CD4-positive, alpha-beta T cell treated with Interleukin-4 for 4 hours (primary cell): ENCODE data around the gene INTS7.
A peak's percentile ranks its signal among the peaks of the same experiment; 100 is the strongest.
"Not testable (repeated sequence)": the region's sequence is repeated elsewhere in the genome, so short reads cannot be mapped to it uniquely, and the experiment has no call there.

Experiments used
- DNase-seq: peaks from one replicate; pipeline ENCODE4 v3.0.0-alpha.2; 2020

INTS7 gene

GRCh38 chr1:212035835-212036605 is 663 bp upstream of the INTS7 start:
- DNase-seq: no peak

DNA sequence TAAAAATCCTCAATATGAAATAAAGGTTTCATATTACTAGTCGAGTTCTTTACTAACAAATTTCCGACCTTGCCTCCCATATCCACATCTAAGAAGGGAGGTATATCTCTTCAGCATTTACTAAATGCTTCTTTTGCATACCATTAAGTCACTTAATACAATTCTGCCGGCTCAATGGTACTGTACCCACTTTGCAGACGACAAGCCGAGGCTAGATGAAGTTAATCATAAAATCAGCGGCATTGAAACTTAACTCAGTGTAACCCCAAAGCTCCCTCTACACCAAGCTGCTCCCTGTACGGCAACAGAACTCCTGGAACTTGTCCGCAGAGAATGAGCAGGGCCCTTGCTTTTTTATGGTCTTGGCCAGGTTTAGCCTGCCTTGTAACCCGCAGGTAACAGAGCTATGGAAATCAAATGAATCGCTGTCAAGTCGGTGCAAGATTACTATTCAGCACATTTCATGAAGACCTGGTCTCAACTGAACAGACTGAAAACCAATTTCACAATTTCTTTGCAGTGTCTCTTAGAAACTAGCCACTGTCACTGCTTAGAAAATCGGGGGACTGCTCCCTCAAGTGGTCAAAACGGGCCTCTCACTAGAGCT is 738 bp downstream of the INTS7 start:
- no peak for DNase-seq

- DNase-seq: no peak
Measured at GRCh38 chr1:212030936-212031528, 4.3 kb downstream of the INTS7 start.

DNA sequence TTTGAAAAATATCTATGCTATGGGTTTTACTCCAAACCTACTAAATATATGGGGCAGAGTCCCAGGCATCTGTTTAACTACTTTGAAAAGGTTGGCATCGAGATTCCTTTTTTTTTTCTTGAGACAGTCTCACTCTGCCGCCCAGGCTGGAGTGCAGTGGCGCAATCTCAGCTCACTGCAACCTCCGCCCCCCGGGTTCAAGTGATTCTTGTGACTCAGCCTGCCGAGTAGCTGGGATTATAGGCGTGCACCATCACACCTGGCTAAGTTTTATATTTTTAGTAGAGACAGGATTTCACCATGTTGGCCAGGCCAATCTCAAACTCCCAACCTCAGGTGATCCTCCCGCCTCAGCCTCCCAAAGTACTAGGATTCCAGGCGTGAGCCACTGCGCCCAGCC is 7.6 kb downstream of the INTS7 start:
- not testable (repeated sequence) for DNase-seq

- no peak for DNase-seq
Measured at GRCh38 chr1:212024469-212025149, 10.7 kb downstream of the INTS7 start.

DNA sequence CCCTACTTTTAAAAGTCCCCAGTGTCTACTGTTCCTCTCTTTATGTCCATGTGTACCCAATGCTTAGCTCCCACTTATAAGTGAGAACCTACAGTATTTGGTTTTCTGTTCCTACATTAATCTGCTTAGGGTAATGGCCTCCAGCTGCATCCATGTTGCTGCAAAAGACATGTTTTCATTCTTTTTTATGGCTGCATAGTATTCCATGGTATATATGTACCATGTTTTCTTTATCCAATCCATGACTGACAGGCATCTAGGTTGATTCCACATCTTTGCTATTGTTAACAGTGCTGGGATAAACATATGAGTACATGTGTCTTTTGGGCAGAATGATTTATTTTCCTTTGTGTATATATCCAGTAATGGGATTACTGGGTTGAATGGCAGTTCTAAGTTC is 12.4 kb downstream of the INTS7 start:
- DNase-seq: not testable (repeated sequence)

GRCh38 chr1:212021563-212021962 is 13.8 kb downstream of the INTS7 start:
- no peak for DNase-seq

- no peak for DNase-seq
Measured at GRCh38 chr1:212020975-212021374, 14.4 kb downstream of the INTS7 start.

DNA sequence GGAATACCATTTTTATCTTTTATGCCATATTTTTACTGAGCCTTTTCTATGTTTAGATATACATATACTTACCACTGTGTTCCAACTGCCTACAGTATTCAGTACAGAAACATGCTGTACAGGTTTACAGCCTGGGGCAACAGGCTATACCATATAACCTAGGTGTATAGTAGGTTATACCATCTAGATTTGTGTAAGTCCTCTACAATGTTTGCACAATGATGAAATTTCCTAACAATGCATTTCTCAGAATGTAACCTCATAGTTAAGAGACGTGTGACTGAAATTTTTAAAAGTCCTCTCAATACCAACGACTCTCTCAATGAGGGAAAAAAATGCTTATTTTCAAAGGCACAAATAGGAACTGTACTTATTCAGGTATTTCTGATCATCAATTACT is 21.7 kb downstream of the INTS7 start:
- DNase-seq: no peak

DNA sequence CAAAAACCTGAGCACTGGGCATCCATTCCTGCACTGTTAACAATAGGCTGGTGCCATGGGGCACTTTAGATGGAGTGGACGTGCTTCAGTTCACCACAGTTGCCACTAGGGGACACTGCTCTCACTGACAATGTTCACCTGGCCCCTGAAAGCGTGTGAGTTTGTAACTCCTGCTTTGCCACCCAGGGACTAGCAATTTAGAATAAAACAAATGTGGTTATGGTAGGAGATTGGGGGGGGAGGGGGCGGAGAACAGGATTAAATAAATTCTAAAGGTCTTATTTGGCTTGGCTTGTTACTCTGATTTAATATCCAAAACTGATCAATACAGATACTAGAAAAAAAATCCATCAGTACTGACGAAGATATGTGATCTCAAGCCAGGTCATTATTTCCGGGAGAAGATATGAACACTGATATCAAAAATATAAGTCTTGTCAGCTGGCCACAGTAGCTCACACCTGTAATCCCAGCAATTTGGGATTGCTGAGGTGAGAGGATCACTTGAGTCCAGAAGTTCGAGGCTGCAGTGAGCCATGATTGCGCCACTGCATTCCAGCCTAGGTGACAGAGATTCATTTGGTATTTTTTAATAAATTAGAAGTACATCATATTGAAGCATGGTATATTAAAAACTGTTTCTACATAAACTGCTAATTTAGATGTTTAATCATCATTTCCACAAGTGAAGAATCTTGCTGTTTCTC is 23.2 kb downstream of the INTS7 start:
- peak; percentile 72 for DNase-seq

DNA sequence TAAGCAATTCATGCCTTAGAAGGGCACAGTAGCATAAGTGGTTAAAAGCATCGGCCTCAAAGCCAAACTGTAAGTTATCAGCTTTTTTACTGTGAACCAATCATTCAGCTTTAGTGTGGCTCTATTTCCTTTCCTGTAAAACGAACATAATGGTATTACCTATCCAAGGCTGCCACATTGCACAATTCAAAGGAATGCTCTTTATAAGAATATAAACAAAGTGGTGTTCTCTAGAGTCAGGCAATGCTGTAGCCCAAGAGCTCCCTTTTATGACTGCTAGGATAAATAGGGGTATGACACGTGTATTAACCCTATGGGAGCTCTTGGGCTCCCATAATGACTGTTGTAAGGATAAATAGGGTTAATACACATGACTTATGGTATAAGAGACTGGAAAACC is 25.4 kb downstream of the INTS7 start:
- no peak for DNase-seq

DNA sequence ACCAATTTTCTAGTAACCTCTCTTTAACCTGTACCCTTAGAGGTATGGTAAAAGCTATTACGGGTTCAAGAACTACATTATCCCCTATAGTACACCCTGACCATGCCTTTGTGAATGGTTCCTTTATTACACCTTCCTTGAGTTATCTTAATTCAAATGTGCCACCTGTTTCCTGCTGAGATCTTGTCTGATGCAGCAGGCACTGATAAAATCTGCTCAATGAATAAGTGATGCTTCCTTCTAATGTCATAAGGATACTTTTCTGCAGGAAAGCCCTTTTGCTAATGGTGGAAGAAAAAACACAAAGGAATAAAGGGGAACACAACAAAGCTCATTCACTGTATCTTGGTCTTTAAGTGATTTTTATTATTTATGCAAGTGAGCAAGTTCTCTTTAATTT is 25.8 kb downstream of the INTS7 start:
- DNase-seq: no peak

- DNase-seq: no peak
Measured at GRCh38 chr1:212007886-212008285, 27.5 kb downstream of the INTS7 start.

GRCh38 chr1:212007178-212007577 is 28.2 kb downstream of the INTS7 start:
- no peak for DNase-seq

DNA sequence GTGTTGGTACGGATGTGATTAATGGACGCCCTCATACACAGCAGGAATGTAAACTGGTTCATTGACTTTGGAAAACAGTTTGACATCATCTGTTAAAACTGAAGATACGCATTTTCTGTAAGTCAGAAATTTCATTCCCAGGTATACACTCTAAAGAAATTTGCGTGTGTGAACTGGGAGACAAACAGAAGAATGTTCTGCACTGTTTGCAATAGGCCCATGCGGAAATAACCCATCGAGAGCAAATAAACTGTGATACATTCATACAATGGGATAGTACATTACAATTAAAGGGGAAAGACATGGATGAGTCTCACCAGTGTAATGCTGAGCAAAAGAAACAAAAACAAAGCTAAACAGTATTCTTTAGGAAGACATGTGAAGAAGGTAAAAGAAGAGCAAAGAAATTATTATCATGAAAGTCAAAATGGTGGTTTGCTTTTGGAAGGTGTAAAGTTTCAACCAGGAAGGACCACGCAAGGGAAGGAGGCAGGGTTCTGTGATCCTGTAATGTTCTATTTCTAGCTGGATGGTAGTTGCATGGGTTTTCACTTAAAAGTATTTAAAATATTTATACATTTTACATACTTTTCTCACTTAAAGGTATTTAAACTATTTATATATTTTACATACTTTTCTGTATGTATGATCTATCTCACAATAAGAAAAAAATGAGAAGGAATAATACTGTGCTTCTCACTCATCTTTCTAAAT is 30.3 kb downstream of the INTS7 start:
- no peak for DNase-seq

GRCh38 chr1:212002536-212002935 is 32.8 kb downstream of the INTS7 start:
- DNase-seq: no peak

DNA sequence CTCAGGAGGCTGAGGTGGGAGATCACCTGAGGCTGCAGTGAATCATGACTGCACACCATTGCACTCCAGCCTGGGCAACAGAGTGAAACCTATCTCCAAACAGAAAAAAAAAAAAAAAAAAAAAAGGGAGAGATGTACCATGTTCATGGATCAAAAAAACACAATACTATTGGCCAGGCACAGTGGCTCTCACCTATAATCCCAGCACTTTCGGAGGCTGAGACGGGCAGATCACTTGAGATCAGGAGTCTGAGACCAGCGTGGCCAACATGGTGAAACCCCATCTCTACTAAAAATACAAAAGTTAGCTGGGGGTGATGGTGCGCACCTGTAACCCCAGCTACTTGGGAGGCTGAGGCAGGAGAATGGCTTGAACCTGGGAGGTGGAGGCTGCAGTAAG is 37.9 kb downstream of the INTS7 start:
- DNase-seq: not testable (repeated sequence)

- no peak for DNase-seq
Measured at GRCh38 chr1:211991695-211992094, 43.7 kb downstream of the INTS7 start.

GRCh38 chr1:211986628-211987254 is 48.6 kb downstream of the INTS7 start:
- DNase-seq: no peak

DNA sequence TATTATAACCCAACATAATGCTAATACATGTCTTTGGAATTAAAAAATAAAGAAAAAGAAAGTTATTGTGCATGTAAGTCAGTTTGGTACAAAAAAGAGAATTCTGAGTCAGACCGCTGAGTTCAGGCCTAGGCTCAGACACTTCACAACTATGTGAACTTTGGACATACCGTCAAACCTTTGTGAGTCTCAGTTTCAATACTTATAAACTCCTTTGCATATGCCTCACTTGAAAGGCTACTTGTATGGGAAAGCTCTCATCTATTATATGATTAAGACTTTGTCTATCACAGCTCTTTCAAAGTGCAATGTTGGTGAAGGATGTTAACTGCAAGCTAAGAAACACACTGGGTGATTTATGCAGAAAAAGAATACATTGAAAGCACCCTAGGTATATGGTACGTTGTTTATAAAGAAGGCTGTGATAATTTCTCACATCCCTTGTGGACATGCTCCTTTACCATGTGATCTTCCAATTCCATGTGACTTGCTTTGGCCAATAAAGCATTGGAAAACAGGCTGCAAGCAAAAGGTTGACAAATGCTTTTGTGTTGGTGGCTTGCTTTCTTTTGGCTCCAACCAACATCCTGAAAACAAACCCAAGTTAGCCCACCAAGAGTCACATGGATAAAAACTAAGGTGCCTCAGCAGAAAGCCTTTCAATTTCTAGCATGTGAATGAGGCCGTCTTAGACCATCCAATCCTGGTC is 49.6 kb downstream of the INTS7 start:
- DNase-seq: no peak

- DNase-seq: no peak
Measured at GRCh38 chr1:211978596-211978995, 56.8 kb downstream of the INTS7 start.
